GM12872 (cell line): ENCODE results near the gene SCRT2.

Experiments used
- CTCF ChIP-seq: IDR thresholded peaks from 3 replicates; pipeline ENCODE4 v1.5.1; 2011; ENCODE audit warnings: low read depth, mild to moderate bottlenecking, low read length, moderate library complexity; ENCODE audit not compliant: insufficient read depth

SCRT2 gene

GRCh38 chr20:647479-648019, 28.1 kb downstream of the SCRT2 start:
- TF ChIP-seq CTCF = no peak

GRCh38 chr20:646868-647233, 28.8 kb downstream of the SCRT2 start:
- TF ChIP-seq CTCF = no peak

- TF ChIP-seq CTCF = no peak
These were observed 29.3 kb downstream of the SCRT2 start for GRCh38 chr20:646107-646867.

- peak; percentile 99 for TF ChIP-seq CTCF
These were observed 30.1 kb downstream of the SCRT2 start for GRCh38 chr20:645318-646106.

GRCh38 chr20:644692-645317, 30.8 kb downstream of the SCRT2 start:
- no peak for TF ChIP-seq CTCF

GRCh38 chr20:642398-643174, 33.0 kb downstream of the SCRT2 start:
- no peak for TF ChIP-seq CTCF
